ENCODE data around the gene TMEM62.

- TF ChIP-seq POLR2A (IDR thresholded peaks at IDR 0.05; ENCODE audit: low read depth, low read length) (no peak), TAF1 (IDR thresholded peaks at IDR 0.05; ENCODE audit: low read depth, low read length) (no peak), POLR2AphosphoS5 (IDR thresholded peaks at IDR 0.05; ENCODE audit: low read depth, low read length) (no peak), SPI1 (IDR thresholded peaks at IDR 0.05; ENCODE audit: low read depth, low read length) (no peak), PAX5 (IDR thresholded peaks at IDR 0.05; ENCODE audit: insufficient read depth, low read length, severe bottlenecking) (no peak), POU2F2 (IDR thresholded peaks at IDR 0.05; ENCODE audit: low read depth, low read length) (no peak)
Observed at GRCh38 chr15:43099105-43099845, 34.1 kb upstream of the TMEM62 start.
